ENCODE results near the gene AP1S1.
"Not testable (repeated sequence)": the region's sequence is repeated elsewhere in the genome, so short reads cannot be mapped to it uniquely, and the experiment has no call there.

The AP1S1 gene

GRCh38 chr7:101125989-101126650 lies 28.2 kb upstream of the AP1S1 start:
- DNase-seq (ENCODE audit: low read depth): peak; percentile 38

GRCh38 chr7:101126651-101127459 lies 27.4 kb upstream of the AP1S1 start, which contains the start of gene SERPINE1:
Gene SERPINE1, plus strand, starts transcription at chr7:101127104. Its CDS starts 1,290 bp downstream, at chr7:101128394.
- peak; percentile 100 for DNase-seq (ENCODE audit: low read depth)

GRCh38 chr7:101127460-101128039 lies 26.7 kb upstream of the AP1S1 start:
- no peak for DNase-seq (ENCODE audit: low read depth)

- no peak for DNase-seq (ENCODE audit: low read depth)
These were observed 26.0 kb upstream of the AP1S1 start for GRCh38 chr7:101128040-101128834.

- DNase-seq (ENCODE audit: low read depth): no peak
These were observed 24.6 kb upstream of the AP1S1 start for GRCh38 chr7:101129603-101130117.

GRCh38 chr7:101132626-101133600 lies 21.4 kb upstream of the AP1S1 start:
- not testable (repeated sequence) for DNase-seq (ENCODE audit: low read depth)

- DNase-seq (ENCODE audit: low read depth): peak; percentile 42
These were observed 20.5 kb upstream of the AP1S1 start for GRCh38 chr7:101133621-101134398.

GRCh38 chr7:101134399-101134980 lies 19.8 kb upstream of the AP1S1 start:
- DNase-seq (ENCODE audit: low read depth): peak; percentile 42

- peak; percentile 32 for DNase-seq (ENCODE audit: low read depth)
These were observed 16.5 kb upstream of the AP1S1 start for GRCh38 chr7:101137651-101138212.

GRCh38 chr7:101138213-101138870 lies 15.9 kb upstream of the AP1S1 start:
- DNase-seq (ENCODE audit: low read depth): peak; percentile 88

GRCh38 chr7:101140339-101140699 lies 14.0 kb upstream of the AP1S1 start:
- DNase-seq (ENCODE audit: low read depth): no peak

- no peak for DNase-seq (ENCODE audit: low read depth)
These were observed 13.4 kb upstream of the AP1S1 start for GRCh38 chr7:101140746-101141382.

GRCh38 chr7:101151908-101152651 lies 2.2 kb upstream of the AP1S1 start:
- DNase-seq (ENCODE audit: low read depth): no peak

GRCh38 chr7:101154693-101155102 lies 422 bp downstream of the AP1S1 start:
- DNase-seq (ENCODE audit: low read depth): no peak

GRCh38 chr7:101155303-101155702 lies 1.0 kb downstream of the AP1S1 start:
- DNase-seq (ENCODE audit: low read depth): no peak

GRCh38 chr7:101156277-101156676 lies 2.0 kb downstream of the AP1S1 start:
- DNase-seq (ENCODE audit: low read depth): no peak

GRCh38 chr7:101156866-101157589 lies 2.8 kb downstream of the AP1S1 start:
- DNase-seq (ENCODE audit: low read depth): no peak

All from non-pigmented ciliary epithelial cell (primary cell).